UCSD-AML1 (cell line): ENCODE measurements around the gene TNF.

Experiments used
- DNase-seq: peaks from one replicate; lab custom pipeline; 2025; ENCODE audit not compliant: unreplicated experiment; lab: John Stamatoyannopoulos, UW

Gene TNF

GRCh38 chr6:31626952-31627351 is 51.6 kb downstream of the TNF start:
- no peak for DNase-seq

- DNase-seq = no peak
These were observed 52.4 kb downstream of the TNF start for GRCh38 chr6:31627690-31628287.
